GM23338 (cell line): ENCODE measurements around the gene NEK7. TPM values are rescaled to one million over a fixed set of nuclear protein-coding genes. Genes with fewer than 3 reads are reported as not detected.

Experiments
- ATAC-seq: fragments of 200-7000 bp; cut with Tn5 transposase; 3 replicates; pipeline ENCODE4 v1.9.1; 2020
- DNase-seq: peaks from one replicate; pipeline ENCODE4 v3.0.0-alpha.2; 2015; ENCODE audit warnings: low spot score
- H2AFZ ChIP-seq: fragments of 200-600 bp; sonication (generic); 2 replicates; pipeline ENCODE4 v1.8.0; 2016; ENCODE audit warnings: antibody characterized with exemption, mild to moderate bottlenecking, moderate library complexity
- H3F3A ChIP-seq: fragments of 200-600 bp; sonication (generic); replicated peaks from 2 replicates; pipeline ENCODE4 v1.8.0; 2017; ENCODE audit warnings: antibody characterized with exemption, mixed run types, low read depth
- H3K27ac ChIP-seq: fragments of 200-600 bp; sonication (generic); 2 replicates; pipeline ENCODE4 v1.6.1; 2016; ENCODE audit warnings: low read depth
- H3K27me3 ChIP-seq: fragments of 200-600 bp; sonication (generic); 2 replicates; pipeline ENCODE4 v1.8.0; 2016; ENCODE audit warnings: mild to moderate bottlenecking, mixed run types, moderate library complexity; ENCODE audit not compliant: insufficient read depth
- H3K36me3 ChIP-seq: fragments of 200-600 bp; sonication (generic); 2 replicates; pipeline ENCODE4 v1.8.0; 2016; ENCODE audit warnings: mild to moderate bottlenecking; ENCODE audit not compliant: insufficient read depth
- H3K4me1 ChIP-seq: fragments of 200-600 bp; sonication (generic); 2 replicates; pipeline ENCODE4 v1.8.0; 2016; ENCODE audit warnings: mild to moderate bottlenecking, moderate library complexity; ENCODE audit not compliant: insufficient read depth
- H3K4me2 ChIP-seq: fragments of 200-600 bp; sonication (generic); 2 replicates; pipeline ENCODE4 v1.7.1; 2017; ENCODE audit warnings: mixed run types
- H3K4me3 ChIP-seq: fragments of 200-600 bp; sonication (generic); 2 replicates; pipeline ENCODE4 v1.6.1; 2016; ENCODE audit warnings: mixed run types
- H3K79me2 ChIP-seq: fragments of 200-600 bp; sonication (generic); replicated peaks from 2 replicates; pipeline ENCODE4 v1.8.0; 2017; ENCODE audit warnings: mild to moderate bottlenecking; ENCODE audit not compliant: insufficient read depth
- H3K9me2 ChIP-seq: fragments of 200-600 bp; sonication (generic); 2 replicates; pipeline ENCODE4 v1.8.0; 2017; ENCODE audit not compliant: insufficient read depth
- H4K20me1 ChIP-seq: fragments of 200-600 bp; sonication (generic); replicated peaks from 2 replicates; pipeline ENCODE4 v1.8.0; 2017; ENCODE audit warnings: mild to moderate bottlenecking; ENCODE audit not compliant: insufficient read depth
- H3K27ac Mint-ChIP-seq: 2 replicates; pipeline ENCODE4 v1.8.0; 2020; ENCODE audit warnings: inconsistent platforms, mild to moderate bottlenecking, moderate library complexity, mixed read lengths
- H3K27me3 Mint-ChIP-seq: 3 replicates; pipeline ENCODE4 v1.8.0; 2022; ENCODE audit warnings: low read depth, mild to moderate bottlenecking, moderate library complexity, mixed read lengths, inconsistent platforms; ENCODE audit not compliant: insufficient read depth, poor library complexity
- H3K36me3 Mint-ChIP-seq: 3 replicates; pipeline ENCODE4 v1.8.0; 2021; ENCODE audit warnings: low read depth, mild to moderate bottlenecking, inconsistent platforms, moderate library complexity, mixed read lengths
- H3K4me1 Mint-ChIP-seq: 3 replicates; pipeline ENCODE4 v1.8.0; 2020; ENCODE audit warnings: mild to moderate bottlenecking, inconsistent platforms, mixed read lengths
- H3K4me3 Mint-ChIP-seq: 3 replicates; pipeline ENCODE4 v1.8.0; 2021; ENCODE audit warnings: moderate library complexity, mild to moderate bottlenecking, inconsistent platforms, mixed read lengths
- H3K9me3 Mint-ChIP-seq: 3 replicates; pipeline ENCODE4 v1.8.0; 2020; ENCODE audit warnings: moderate library complexity, mild to moderate bottlenecking, inconsistent platforms, mixed read lengths
- EZH2 ChIP-seq: fragments of 200-600 bp; sonication (generic); IDR thresholded peaks from one replicate; pipeline ENCODE4 v1.8.0; 2017; ENCODE audit warnings: antibody characterized with exemption, mild to moderate bottlenecking, low read depth; ENCODE audit not compliant: unreplicated experiment
- EZH2phosphoT487 ChIP-seq: fragments of 200-600 bp; sonication (generic); IDR thresholded peaks from one replicate; pipeline ENCODE4 v1.8.1; 2018; ENCODE audit warnings: antibody characterized with exemption; ENCODE audit not compliant: unreplicated experiment
- JUNB ChIP-seq: IDR thresholded peaks from one replicate; pipeline ENCODE4 v1.6.1; 2016; ENCODE audit warnings: antibody characterized with exemption; ENCODE audit not compliant: unreplicated experiment
- NANOG ChIP-seq: IDR thresholded peaks from 2 replicates; pipeline ENCODE4 v1.6.1; 2016; ENCODE audit warnings: antibody characterized with exemption, borderline replicate concordance
- POLR2AphosphoS5 ChIP-seq: IDR thresholded peaks from 2 replicates; pipeline ENCODE4 v1.6.1; 2016; ENCODE audit warnings: antibody characterized with exemption, low read depth
- ZNF114 ChIP-seq: fragments of 250-450 bp; sonication (Bioruptor Pico); IDR thresholded peaks from 2 replicates; pipeline ENCODE4 v1.5.0; 2020; ENCODE audit warnings: mild to moderate bottlenecking, moderate library complexity
- ZNF462 ChIP-seq: fragments of 250-450 bp; sonication (Bioruptor Pico); IDR thresholded peaks from 2 replicates; pipeline ENCODE4 v1.5.0; 2020; ENCODE audit warnings: mild to moderate bottlenecking, moderate library complexity
- polyA plus RNA-seq: library from polyadenylated mRNA; unstranded; fragments of >200 nt; fragmentation: Nextera tagmentation; extraction: Ambion mirVana; gene quantifications from 2 replicates; pipeline ENCODE4 v1.2.1, GENCODE V29; 2016
- total RNA-seq: library from RNA; depleted of rRNA; stranded (reverse); fragments of >200 nt; shearing (Covaris generic); gene quantifications from 2 replicates; pipeline ENCODE4 v1.2.3, GENCODE V29; 2014
- TF ChIP-seq, protein P1 (sequence below): IDR thresholded peaks from 2 replicates; pipeline ENCODE4 v1.6.1; 2016; ENCODE audit warnings: antibody characterized with exemption

Gene NEK7
- total and polyA plus RNA-seq, 2 experiments from 2014 or later, result 4.8 to 15.3 TPM

DNA sequence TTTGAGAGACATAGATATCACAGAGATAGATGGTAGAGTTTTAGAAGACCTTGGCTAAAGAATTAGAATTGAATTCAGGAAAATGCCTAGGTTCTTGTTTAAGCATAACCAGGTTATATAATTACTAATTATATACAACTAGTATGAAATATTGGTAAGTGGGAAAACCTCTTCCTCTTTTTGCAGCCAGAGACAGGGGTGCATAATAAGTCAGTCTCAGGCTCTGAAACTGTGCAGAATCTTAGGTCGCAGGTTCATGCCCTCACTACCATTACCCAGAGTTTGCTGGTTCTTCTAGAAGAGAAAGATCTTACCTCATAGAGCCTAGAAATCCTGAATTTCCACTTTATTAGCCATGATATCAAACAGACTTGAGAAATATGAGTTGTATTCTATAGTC lies 183.3 kb downstream of the NEK7 start:
- Histone ChIP-seq H2AFZ (no peak overlapping the region), H3K27me3 (no peaks in the 10 kb centered on the region)

GRCh38 chr1:198346178-198346577 lies 189.4 kb downstream of the NEK7 start:
- H3K36me3 Mint-ChIP-seq, result no peaks in the 10 kb centered on the region
- no peak overlapping the region for H3K4me3 Mint-ChIP-seq
- no peak overlapping the region for H2AFZ ChIP-seq
- H3K4me1 ChIP-seq, result no peaks in the 10 kb centered on the region
- H3K27ac Mint-ChIP-seq, result no peak overlapping the region
- H3K27me3 Mint-ChIP-seq, result no peaks in the 10 kb centered on the region
- H3K36me3 ChIP-seq, result no peaks in the 10 kb centered on the region
- DNase-seq (no peak), ATAC-seq (no peak)
- no peaks in the 10 kb centered on the region for H3K9me3 Mint-ChIP-seq
- H4K20me1 ChIP-seq, result no peaks in the 10 kb centered on the region
- H3K27ac ChIP-seq, result no peak overlapping the region
- no peaks in the 10 kb centered on the region for H3K27me3 ChIP-seq
- H3K4me1 Mint-ChIP-seq, result 0 out of 3 replicates have a peak, but pooled peaks cover 3% of the 10 kb centered on the region
- H3F3A ChIP-seq, result no peaks in the 10 kb centered on the region
- TF ChIP-seq ZNF462 (no peak), ZNF114 (CRISPR knock-in tag) (no peak), EZH2 (no peak), POLR2AphosphoS5 (no peak), NANOG (no peak), JUNB (no peak), EZH2phosphoT487 (no peak)
- TF ChIP-seq, protein P1, sequence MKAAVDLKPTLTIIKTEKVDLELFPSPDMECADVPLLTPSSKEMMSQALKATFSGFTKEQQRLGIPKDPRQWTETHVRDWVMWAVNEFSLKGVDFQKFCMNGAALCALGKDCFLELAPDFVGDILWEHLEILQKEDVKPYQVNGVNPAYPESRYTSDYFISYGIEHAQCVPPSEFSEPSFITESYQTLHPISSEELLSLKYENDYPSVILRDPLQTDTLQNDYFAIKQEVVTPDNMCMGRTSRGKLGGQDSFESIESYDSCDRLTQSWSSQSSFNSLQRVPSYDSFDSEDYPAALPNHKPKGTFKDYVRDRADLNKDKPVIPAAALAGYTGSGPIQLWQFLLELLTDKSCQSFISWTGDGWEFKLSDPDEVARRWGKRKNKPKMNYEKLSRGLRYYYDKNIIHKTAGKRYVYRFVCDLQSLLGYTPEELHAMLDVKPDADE, result no peak
- H3K4me2 ChIP-seq, result no peak overlapping the region
- H3K4me3 ChIP-seq, result no peak overlapping the region
- no peaks in the 10 kb centered on the region for H3K79me2 ChIP-seq
- H3K9me2 ChIP-seq, result no peaks in the 10 kb centered on the region; the same call in 1 of the 2 replicates

More for the DNA sequence above, 183.3 kb downstream of the NEK7 start:
- H3K4me3 Mint-ChIP-seq, result no peak overlapping the region
- no peaks in the 10 kb centered on the region for H3K27me3 Mint-ChIP-seq
- H3K9me3 Mint-ChIP-seq, result no peaks in the 10 kb centered on the region
- DNase-seq (no peak), ATAC-seq (no peak)
- H3K36me3 Mint-ChIP-seq, result no peaks in the 10 kb centered on the region
- H3K4me1 Mint-ChIP-seq, result peaks cover 5% of the 10 kb centered on the region
- Histone ChIP-seq H3K4me3 (no peak overlapping the region), H3K4me2 (no peak overlapping the region), H3K4me1 (no peaks in the 10 kb centered on the region), H4K20me1 (no peaks in the 10 kb centered on the region), H3K9me2 (no peaks in the 10 kb centered on the region), H3K27ac (no peak overlapping the region), H3F3A (no peaks in the 10 kb centered on the region), H3K36me3 (no peaks in the 10 kb centered on the region), H3K79me2 (no peaks in the 10 kb centered on the region)
- H3K27ac Mint-ChIP-seq, result no peak overlapping the region
- no peak for TF ChIP-seq EZH2
